M059J (cell line): Measurements from ENCODE around the gene RRP1. TPM values are rescaled to one million over a fixed set of nuclear protein-coding genes. Genes with fewer than 3 reads are reported as not detected.

ENCODE experiments used
- DNase-seq: peaks from one replicate; pipeline ENCODE4 v3.0.0-alpha.2; 2012; ENCODE audit warnings: low read depth
- total RNA-seq: library from RNA; depleted of rRNA; stranded (reverse); fragments of >200 nt; shearing (Covaris generic); gene quantifications from 2 replicates; pipeline ENCODE4 v1.2.3, GENCODE V29; 2014; rRNA removed

The RRP1 gene
- total RNA-seq: 29.8 and 34.6 TPM in 2 replicates

GRCh38 chr21:43789276-43790009 is at the start of gene RRP1:
TSS of gene RRP1 (plus strand) at chr21:43789577. CDS start at chr21:43789630, 53 bp downstream.
- DNase-seq: peak; percentile 86

- DNase-seq: no peak
Observed at GRCh38 chr21:43739621-43740435, 49.5 kb upstream of the RRP1 start.

- DNase-seq: peak; percentile 49
Observed at GRCh38 chr21:43740497-43741156, 48.8 kb upstream of the RRP1 start.

GRCh38 chr21:43741423-43742096 is 47.8 kb upstream of the RRP1 start:
- DNase-seq: no peak

- DNase-seq: no peak
Observed at GRCh38 chr21:43743947-43744346, 45.4 kb upstream of the RRP1 start.

- DNase-seq: no peak
Observed at GRCh38 chr21:43744725-43745124, 44.7 kb upstream of the RRP1 start.

- DNase-seq: no peak
Observed at GRCh38 chr21:43745772-43746517, 43.4 kb upstream of the RRP1 start.

GRCh38 chr21:43748622-43749021 is 40.8 kb upstream of the RRP1 start:
- DNase-seq: no peak

- DNase-seq: no peak
Observed at GRCh38 chr21:43749651-43750262, 39.6 kb upstream of the RRP1 start.

- no peak for DNase-seq
Observed at GRCh38 chr21:43750339-43751033, 38.9 kb upstream of the RRP1 start.

GRCh38 chr21:43751955-43752591 is 37.3 kb upstream of the RRP1 start:
- no peak for DNase-seq

GRCh38 chr21:43752758-43753438 is 36.5 kb upstream of the RRP1 start:
- DNase-seq: no peak

- DNase-seq: no peak
Observed at GRCh38 chr21:43753439-43753799, 36.0 kb upstream of the RRP1 start.

- DNase-seq: no peak
Observed at GRCh38 chr21:43754948-43755781, 34.2 kb upstream of the RRP1 start.

GRCh38 chr21:43755820-43756594 is 33.4 kb upstream of the RRP1 start:
- DNase-seq: no peak

GRCh38 chr21:43757601-43758000 is 31.8 kb upstream of the RRP1 start:
- no peak for DNase-seq

GRCh38 chr21:43758111-43758641 is 31.2 kb upstream of the RRP1 start:
- no peak for DNase-seq
